Measurements from ENCODE around the gene WNT11. TPM values are rescaled to one million over a fixed set of nuclear protein-coding genes. Genes with fewer than 3 reads are reported as not detected.

The WNT11 gene
- total RNA-seq, 2 donors from 2014 or later = 3.6 to 3.8 TPM

DNA sequence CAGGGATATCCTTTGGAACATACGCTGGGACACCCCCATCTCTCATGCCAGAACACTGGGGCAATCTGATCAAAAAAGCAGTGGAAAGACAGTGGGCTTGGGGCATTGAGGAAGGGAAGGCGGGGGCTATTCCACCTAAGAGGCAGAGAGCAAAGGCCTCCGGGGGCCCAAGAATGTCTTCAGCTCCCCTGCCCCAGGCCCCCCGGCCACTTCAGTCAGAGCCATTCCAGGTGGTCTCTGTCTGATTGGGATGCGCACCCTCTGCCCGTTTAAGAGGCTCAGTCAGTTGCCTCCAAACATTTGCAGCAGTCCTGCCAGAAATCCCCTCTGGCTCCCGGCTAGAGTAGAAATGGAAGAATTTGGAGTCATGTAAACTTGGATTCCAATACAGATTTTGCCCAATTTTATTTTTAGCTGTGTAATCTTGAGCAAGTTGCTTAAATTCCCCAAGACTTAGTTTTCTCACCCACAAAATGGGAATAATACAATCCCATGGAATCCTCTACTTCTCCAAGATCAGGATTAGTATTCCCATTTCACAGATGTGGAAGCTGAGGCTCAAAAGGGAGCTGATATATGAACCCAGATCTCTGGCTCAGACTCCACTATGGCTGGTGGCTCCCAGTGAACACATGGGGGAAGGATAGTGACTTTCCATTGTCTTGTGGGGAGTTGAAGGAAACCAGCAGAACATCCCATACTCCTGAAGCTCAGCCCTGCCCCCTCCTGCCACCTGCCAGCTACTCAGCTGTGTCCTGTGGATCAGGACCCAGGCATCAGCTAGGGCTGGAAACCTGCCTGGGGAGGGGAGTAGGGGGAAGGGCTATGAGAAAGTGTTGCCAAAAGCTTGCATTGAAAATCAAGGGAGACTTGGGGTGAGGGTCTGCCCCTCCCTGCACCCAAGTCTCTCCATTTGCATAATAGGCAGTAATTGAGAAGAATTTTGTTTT lies 6.1 kb upstream of the WNT11 start:
- H3K4me1 ChIP-seq = peaks cover 22% of the 10 kb centered on the region
- H3K9me3 ChIP-seq = no peaks in the 10 kb centered on the region
- H3K4me3 ChIP-seq = no peak overlapping the region
- H3K9ac ChIP-seq (ENCODE audit: low read depth in 2 of 2, low read length in 2 of 2) = no peak overlapping the region
- DNase-seq = no peak
- no peaks in the 10 kb centered on the region for H3K36me3 ChIP-seq
- TF ChIP-seq, protein P1, sequence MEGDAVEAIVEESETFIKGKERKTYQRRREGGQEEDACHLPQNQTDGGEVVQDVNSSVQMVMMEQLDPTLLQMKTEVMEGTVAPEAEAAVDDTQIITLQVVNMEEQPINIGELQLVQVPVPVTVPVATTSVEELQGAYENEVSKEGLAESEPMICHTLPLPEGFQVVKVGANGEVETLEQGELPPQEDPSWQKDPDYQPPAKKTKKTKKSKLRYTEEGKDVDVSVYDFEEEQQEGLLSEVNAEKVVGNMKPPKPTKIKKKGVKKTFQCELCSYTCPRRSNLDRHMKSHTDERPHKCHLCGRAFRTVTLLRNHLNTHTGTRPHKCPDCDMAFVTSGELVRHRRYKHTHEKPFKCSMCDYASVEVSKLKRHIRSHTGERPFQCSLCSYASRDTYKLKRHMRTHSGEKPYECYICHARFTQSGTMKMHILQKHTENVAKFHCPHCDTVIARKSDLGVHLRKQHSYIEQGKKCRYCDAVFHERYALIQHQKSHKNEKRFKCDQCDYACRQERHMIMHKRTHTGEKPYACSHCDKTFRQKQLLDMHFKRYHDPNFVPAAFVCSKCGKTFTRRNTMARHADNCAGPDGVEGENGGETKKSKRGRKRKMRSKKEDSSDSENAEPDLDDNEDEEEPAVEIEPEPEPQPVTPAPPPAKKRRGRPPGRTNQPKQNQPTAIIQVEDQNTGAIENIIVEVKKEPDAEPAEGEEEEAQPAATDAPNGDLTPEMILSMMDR (IDR thresholded peaks at IDR 0.05) = no peak
- peaks cover 35% of the 10 kb centered on the region for H3K27me3 ChIP-seq
- intact Hi-C loops (cut with DNase I) = no loop called here
- no peak overlapping the region for H3K27ac ChIP-seq

DNA sequence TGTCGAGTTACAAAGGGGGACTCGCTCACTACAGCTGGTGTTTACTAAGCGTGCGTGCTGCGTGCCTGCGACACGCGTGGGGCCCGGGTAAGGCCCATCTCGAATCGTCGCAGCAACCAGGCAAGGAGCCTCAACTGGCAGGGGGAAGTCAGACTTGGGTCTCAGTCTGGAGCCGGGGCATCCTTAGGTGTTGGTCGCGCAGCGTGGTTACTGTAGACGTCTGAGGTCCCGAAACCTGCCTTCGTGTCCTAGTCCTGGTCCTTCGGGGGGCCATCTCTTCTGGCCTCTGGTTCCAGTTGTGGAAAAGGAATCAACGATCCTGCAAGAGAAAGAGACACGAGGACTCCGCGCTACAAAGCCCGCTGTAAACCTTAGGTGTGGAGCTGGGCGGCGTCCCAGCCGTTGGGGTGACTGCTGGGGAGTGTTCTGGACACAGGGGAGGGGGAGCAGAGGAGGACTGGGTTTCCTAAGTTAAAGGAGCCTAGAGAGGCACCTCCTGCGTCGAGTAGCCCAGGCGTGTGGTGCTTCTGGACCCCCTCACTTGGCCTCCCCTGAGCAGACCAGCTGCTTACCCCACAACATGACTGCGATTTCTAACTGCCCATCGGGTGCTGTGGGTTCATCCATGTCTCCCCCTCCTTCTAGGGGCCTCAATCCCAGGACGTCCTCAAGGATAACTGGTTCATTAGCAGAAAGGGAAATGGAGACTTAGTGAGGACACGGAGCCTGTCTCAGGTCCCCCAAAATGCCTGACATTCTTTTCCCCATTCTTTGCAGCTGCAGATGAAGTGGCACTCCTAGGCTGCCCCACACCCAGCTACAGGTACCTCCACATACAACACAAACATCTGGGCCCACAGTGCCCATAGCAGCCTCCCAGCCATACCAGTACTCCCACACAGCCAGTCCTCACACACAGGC lies 4.9 kb upstream of the WNT11 start:
- TF ChIP-seq, protein P1 (IDR thresholded peaks at IDR 0.05) = no peak
- Histone ChIP-seq H3K9me3 (no peaks in the 10 kb centered on the region), H3K36me3 (no peaks in the 10 kb centered on the region), H3K4me3 (peak overlapping the region; percentile 71), H3K9ac (ENCODE audit: low read depth in 2 of 2, low read length in 2 of 2) (no peak overlapping the region), H3K27me3 (peaks cover 37% of the 10 kb centered on the region), H3K4me1 (peaks cover 22% of the 10 kb centered on the region), H3K27ac (no peak overlapping the region)
- intact Hi-C loops (cut with DNase I) = no loop called here
- peak; percentile 23 for DNase-seq

DNA sequence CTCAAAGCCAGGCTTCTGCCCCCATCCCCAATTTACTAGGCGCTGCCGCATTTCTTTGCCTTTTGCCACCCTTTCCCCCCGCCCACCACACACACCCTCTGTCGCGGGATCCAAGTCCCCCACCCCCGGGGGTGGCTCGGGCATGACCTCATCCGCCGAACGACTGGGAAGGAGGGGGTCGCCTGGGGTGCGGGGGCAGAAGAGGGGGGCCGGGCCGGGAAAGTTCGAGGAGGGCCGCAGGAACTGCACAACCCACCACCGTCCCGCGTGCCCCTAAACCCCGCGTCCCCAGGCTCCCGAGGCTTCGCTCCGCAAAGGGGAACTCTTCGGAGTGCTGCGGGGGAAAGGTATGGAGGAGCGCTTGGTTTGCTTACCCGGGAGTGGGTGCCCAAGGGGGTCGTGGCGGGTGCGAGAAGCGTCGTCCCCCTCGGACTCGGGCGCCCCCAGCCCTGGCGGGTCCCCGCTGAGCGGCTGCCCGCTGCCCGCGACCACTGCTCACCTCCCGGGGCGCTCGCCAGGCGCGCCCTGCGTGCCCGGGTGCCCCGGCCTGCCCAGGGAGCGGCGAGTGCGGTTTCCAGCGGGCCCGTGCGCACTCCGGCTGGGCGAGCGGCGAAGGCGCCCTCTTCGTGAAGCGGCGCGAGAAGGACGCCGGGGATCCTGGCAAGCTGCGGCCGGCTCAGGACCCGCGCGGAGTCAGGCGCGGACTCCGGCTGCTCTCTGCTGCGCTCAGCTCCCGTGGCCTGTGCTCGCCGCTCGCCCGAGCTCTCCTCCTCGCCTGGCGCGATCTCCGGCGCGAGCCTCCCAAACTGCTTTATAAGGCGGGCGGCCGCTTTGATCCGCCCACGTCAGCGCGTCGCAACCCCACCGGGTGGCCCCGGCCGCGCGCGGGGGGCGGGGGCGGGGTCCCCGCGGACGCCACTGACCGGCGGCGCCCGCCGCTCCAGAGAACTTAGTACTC lies 4.0 kb upstream of the WNT11 start:
- Histone ChIP-seq H3K4me3 (peak overlapping the region; percentile 71), H3K27ac (no peak overlapping the region), H3K27me3 (peaks cover 46% of the 10 kb centered on the region), H3K9me3 (no peaks in the 10 kb centered on the region), H3K4me1 (peaks cover 27% of the 10 kb centered on the region), H3K9ac (ENCODE audit: low read depth in 2 of 2, low read length in 2 of 2) (peak overlapping the region; percentile 5 to 66), H3K36me3 (no peaks in the 10 kb centered on the region)
- TF ChIP-seq, protein P1 (IDR thresholded peaks at IDR 0.05) = no peak
- intact Hi-C loops (cut with DNase I) = no loop called here
- peak; percentile 69 for DNase-seq

GRCh38 chr11:76209375-76209972 lies 3.2 kb upstream of the WNT11 start:
- Histone ChIP-seq H3K27me3 (peaks cover 47% of the 10 kb centered on the region), H3K4me3 (peak overlapping the region; percentile 71), H3K9ac (ENCODE audit: low read depth in 2 of 2, low read length in 2 of 2) (peak overlapping the region; percentile 64 to 73), H3K4me1 (peaks cover 27% of the 10 kb centered on the region), H3K36me3 (no peaks in the 10 kb centered on the region), H3K9me3 (no peaks in the 10 kb centered on the region), H3K27ac (no peak overlapping the region)
- intact Hi-C loops (cut with DNase I) = no loop called here
- TF ChIP-seq, protein P1 (IDR thresholded peaks at IDR 0.05) = no peak
- peak; percentile 69 for DNase-seq
